HepG2 (cell line): ENCODE data around the gene MYLK. TPM values are rescaled to one million over a fixed set of nuclear protein-coding genes. Genes with fewer than 3 reads are reported as not detected.

Experiments used
- ATAC-seq: fragments of 200-7000 bp; cut with Tn5 transposase; 3 replicates; pipeline ENCODE4 v1.9.1; 2020; ENCODE audit warnings: mild to moderate bottlenecking, moderate library complexity
- BruUV-seq: library from RNA; stranded (reverse); fragments of 400-500 nt; replicated peaks from 2 replicates; lab custom pipeline; 2021; lab: Mats Ljungman, UMichigan
- CTCF ChIA-PET: fragments of 300-600 bp; formaldehyde crosslinking; extraction: SDS; loops from one replicate; lab custom pipeline; 2021; ENCODE audit warnings: low total read pairs, inconsistent platforms, low intra/inter-chr PET ratio; lab: Yijun Ruan, JAX
- POLR2A ChIA-PET: fragments of 350-600 bp; sonication (Branson Sonifier 250); formaldehyde crosslinking; loops from one replicate; lab custom pipeline; 2020; ENCODE audit warnings: antibody characterized with exemption, inconsistent platforms; lab: Yijun Ruan, JAX
- DNase-seq: peaks from one replicate; pipeline ENCODE4 v3.0.0-alpha.2; 2015; ENCODE audit warnings: low spot score
- FAIRE-seq: peaks from 3 replicates; lab custom pipeline; 2011; peaks lifted over from hg19 to GRCh38; lab: Jason Lieb, UNC
- H2AFZ ChIP-seq: one replicate; pipeline ENCODE4 v1.6.1; 2011; ENCODE audit warnings: low read length, inconsistent platforms
- H3K27ac ChIP-seq: fragments of 300-600 bp; 3 replicates; pipeline ENCODE4 v1.8.0; 2011; ENCODE audit warnings: mixed run types, mild to moderate bottlenecking, mixed read lengths, low read length, inconsistent platforms; ENCODE audit not compliant: insufficient read depth; ENCODE audit errors: extremely low read length
- H3K27me3 ChIP-seq, 2 experiments: fragments of 200-600 bp in 1 of 2; 2 replicates in 1 of 2; 3 replicates in 1 of 2; pipeline versions ENCODE4 v1.6.0 to v1.8.0; 2011; ENCODE audit warnings: low read length in 2 of 2, mild to moderate bottlenecking in 2 of 2, moderate library complexity in 2 of 2, inconsistent platforms in 1 of 2; ENCODE audit not compliant: insufficient read depth in 2 of 2, control insufficient read depth in 1 of 2
- H3K36me3 ChIP-seq, 2 experiments: fragments of 200-600 bp in 1 of 2; replicated peaks in 1 of 2; 2 replicates in 1 of 2; 3 replicates in 1 of 2; pipeline versions ENCODE4 v1.5.1 to v1.8.0; 2011; ENCODE audit warnings: low read length in 2 of 2, inconsistent platforms in 1 of 2; ENCODE audit not compliant: insufficient read depth in 2 of 2, control insufficient read depth in 1 of 2
- H3K4me1 ChIP-seq: 2 replicates; pipeline ENCODE4 v1.5.1; 2012; ENCODE audit warnings: low read length, inconsistent platforms; ENCODE audit not compliant: insufficient read depth
- H3K4me2 ChIP-seq: 2 replicates; pipeline ENCODE4 v1.6.0; 2011; ENCODE audit warnings: low read depth, low read length, inconsistent platforms
- H3K4me3 ChIP-seq, 3 experiments: fragments of 200-600 bp in 1 of 3; sonication (generic), shearing (Covaris generic) in 1 of 3; replicated peaks in 1 of 3; 2 replicates each; pipeline ENCODE4 v1.5.1; 2011 to 2016; ENCODE audit warnings: low read length in 3 of 3, inconsistent platforms in 2 of 3, low read depth in 2 of 3, mild to moderate bottlenecking in 2 of 3, control low read depth in 1 of 3, mixed read lengths in 1 of 3; ENCODE audit not compliant: insufficient read depth in 1 of 3
- H3K79me2 ChIP-seq: one replicate; pipeline ENCODE4 v1.6.1; 2011; ENCODE audit warnings: low read length, inconsistent platforms; ENCODE audit not compliant: insufficient read depth
- H3K9ac ChIP-seq: 2 replicates; pipeline ENCODE4 v1.6.0; 2011; ENCODE audit warnings: mild to moderate bottlenecking, low read depth, low read length, inconsistent platforms; ENCODE audit not compliant: insufficient read depth
- H3K9me3 ChIP-seq: 2 replicates; pipeline ENCODE4 v1.5.1; 2012; ENCODE audit warnings: mild to moderate bottlenecking, low read length
- H4K20me1 ChIP-seq: 2 replicates; pipeline ENCODE4 v1.6.0; 2011; ENCODE audit warnings: inconsistent platforms, mild to moderate bottlenecking, low read length, moderate library complexity; ENCODE audit not compliant: insufficient read depth
- ETV5 ChIP-seq: IDR thresholded peaks from 2 replicates; pipeline ENCODE4 v1.6.1; 2018; ENCODE audit warnings: missing biosample characterization, missing genetic modification reagents, inconsistent platforms, borderline replicate concordance
- FOSL1 ChIP-seq: sonication (generic); formaldehyde crosslinking; IDR thresholded peaks from 2 replicates; pipeline ENCODE4 v1.9.0; 2021; ENCODE audit warnings: missing genetic modification reagents, borderline replicate concordance
- FOXO1 ChIP-seq: sonication (generic); formaldehyde crosslinking; IDR thresholded peaks from 2 replicates; pipeline ENCODE4 v1.4.0; 2020; ENCODE audit warnings: missing genetic modification reagents
- POLR2AphosphoS2 ChIP-seq: IDR thresholded peaks from 2 replicates; pipeline ENCODE4 v1.6.1; 2011; ENCODE audit warnings: low read depth, low read length, improper control_type of control experiment
- ZNF563 ChIP-seq: sonication (generic); formaldehyde crosslinking; IDR thresholded peaks from 2 replicates; pipeline ENCODE4 v1.8.0; 2022; ENCODE audit warnings: mild to moderate bottlenecking, moderate library complexity, missing genetic modification reagents
- ZNF883 ChIP-seq: sonication (generic); formaldehyde crosslinking; IDR thresholded peaks from 2 replicates; pipeline ENCODE4 v1.5.1; 2020; ENCODE audit warnings: mild to moderate bottlenecking, missing genetic modification reagents; ENCODE audit errors: not compliant biosample characterization
- WGBS: methylation state at CpG from one replicate; pipeline ENCODE4 v1.1.6; 2017; ENCODE audit warnings: low lambda C conversion rate; 5-methylcytosine and 5-hydroxymethylcytosine counted together
- in situ Hi-C: cut with HindIII; loops from 2 replicates; pipeline ENCODE4 v1.10.0; 2017; ENCODE audit warnings: low pct_unique_long_range_greater_than_20kb; ENCODE audit not compliant: extremely low pct_ligation_motif_present
- intact Hi-C: fragments of 100-400 bp; cut with micrococcal nuclease; formaldehyde crosslinking; loops from one replicate; pipeline ENCODE4 v1.10.0; 2022; ENCODE audit not compliant: unreplicated experiment
- polyA plus RNA-seq, 8 experiments: library from polyadenylated mRNA; depleted of rRNA in 3 of 8; stranded (reverse) in 7 of 8; unstranded in 1 of 8; fragments of >200 nt; fragmentation: Illumina TruSeq in 4 of 8; extraction: Trizol in 4 of 8; gene quantifications; 2 replicates each; pipeline versions ENCODE4 v1.2.1 to v1.2.3, GENCODE V29; 2011 to 2016; ENCODE audit warnings: low read depth in 4 of 8, missing spikeins in 1 of 8, mixed read lengths in 1 of 8; ENCODE audit not compliant: insufficient read depth in 1 of 8
- total RNA-seq, 5 experiments: library from RNA; depleted of rRNA; stranded (reverse); fragments of >200 nt; fragmentation: Illumina TruSeq; extraction: Trizol; gene quantifications; 2 replicates each; pipeline ENCODE4 v1.2.3, GENCODE V29; 2016; ENCODE audit warnings: low read depth in 1 of 5
- TF ChIP-seq, protein P1 (sequence below): sonication (generic); formaldehyde crosslinking; IDR thresholded peaks from 2 replicates; pipeline ENCODE4 v1.8.1; 2023; ENCODE audit warnings: mild to moderate bottlenecking, missing genetic modification reagents
- TF ChIP-seq, protein P2 (sequence below): IDR thresholded peaks from 2 replicates; pipeline ENCODE4 v1.6.1; 2018; ENCODE audit warnings: missing genetic modification reagents

Gene MYLK
- total and polyA plus RNA-seq, 2 of the 13 experiments (the other 11 are each of a cell fraction or from before 2014, with no cell fraction given) = 10.6 to 34.9 TPM

DNA sequence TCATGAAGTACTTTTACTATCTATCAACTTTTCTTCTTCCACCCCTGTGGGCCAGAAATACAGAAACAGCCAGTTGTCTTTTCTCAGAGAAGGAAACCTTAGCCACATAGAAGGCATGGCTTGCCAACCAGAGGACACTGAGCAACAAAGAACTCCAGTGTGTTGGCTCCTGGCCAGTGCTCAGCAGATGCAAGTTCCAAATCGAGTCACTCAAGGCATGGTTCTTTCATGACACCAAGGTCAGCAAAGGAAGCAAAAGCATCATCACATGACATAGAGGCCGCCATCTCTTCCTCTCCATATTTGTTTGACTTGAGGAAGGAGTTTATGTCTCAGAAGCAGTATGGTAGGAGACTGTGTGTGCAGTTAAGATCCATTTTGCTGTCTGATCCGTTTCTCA is 92.2 kb downstream of the MYLK start (continued):
- no peak for TF ChIP-seq ETV5 (CRISPR knock-in tag)

DNA sequence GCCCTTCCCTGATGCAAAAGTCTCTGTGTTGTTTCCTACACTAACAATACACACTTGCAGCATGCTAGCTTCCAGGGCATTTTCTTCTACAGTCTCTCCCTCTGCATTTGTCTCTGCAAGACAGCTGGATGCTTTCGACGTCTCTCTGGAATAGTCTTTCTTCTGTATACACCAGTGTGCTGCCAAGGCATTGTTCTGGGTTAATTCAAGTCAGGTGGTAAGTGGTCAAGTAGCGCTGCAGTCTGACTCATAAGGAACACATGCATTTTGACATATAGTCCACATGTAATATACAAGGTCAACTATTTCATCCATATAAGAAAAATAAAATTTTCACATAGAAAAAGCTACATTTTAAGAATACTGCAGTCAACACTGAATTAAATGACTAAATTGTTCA is 92.7 kb downstream of the MYLK start:
- H3K9me3 ChIP-seq = no peaks in the 10 kb centered on the region
- WGBS = 95% methylated on average over 3 of the region's 3 CpGs
- H3K4me2 ChIP-seq = no peak overlapping the region
- intact Hi-C loops (no loop called here), in situ Hi-C loops (no loop called here)
- POLR2A ChIA-PET = interaction anchor here (1.9 kb wide), 1 partner anchor 8 kb away, joined by 11 read pairs; no protein-coding TSS in a partner anchor
- peaks cover 18% of the 10 kb centered on the region for H3K79me2 ChIP-seq
- no peaks in the 10 kb centered on the region for H3K27me3 ChIP-seq
- DNase-seq (no peak), FAIRE-seq (no peak), ATAC-seq (no peak)
- BruUV-seq = no TSS peak
- no peak overlapping the region for H3K27ac ChIP-seq
- CTCF ChIA-PET = no interaction called here
- no peaks in the 10 kb centered on the region for H4K20me1 ChIP-seq
- no peak overlapping the region for H3K9ac ChIP-seq
- peaks cover 37% of the 10 kb centered on the region for H3K4me1 ChIP-seq
- peaks cover 15 to 42% of the 10 kb centered on the region in 2 experiments for H3K36me3 ChIP-seq
- H2AFZ ChIP-seq = no peak overlapping the region
- TF ChIP-seq ZNF563 (no peak), POLR2AphosphoS2 (no peak)
- TF ChIP-seq, protein P1, sequence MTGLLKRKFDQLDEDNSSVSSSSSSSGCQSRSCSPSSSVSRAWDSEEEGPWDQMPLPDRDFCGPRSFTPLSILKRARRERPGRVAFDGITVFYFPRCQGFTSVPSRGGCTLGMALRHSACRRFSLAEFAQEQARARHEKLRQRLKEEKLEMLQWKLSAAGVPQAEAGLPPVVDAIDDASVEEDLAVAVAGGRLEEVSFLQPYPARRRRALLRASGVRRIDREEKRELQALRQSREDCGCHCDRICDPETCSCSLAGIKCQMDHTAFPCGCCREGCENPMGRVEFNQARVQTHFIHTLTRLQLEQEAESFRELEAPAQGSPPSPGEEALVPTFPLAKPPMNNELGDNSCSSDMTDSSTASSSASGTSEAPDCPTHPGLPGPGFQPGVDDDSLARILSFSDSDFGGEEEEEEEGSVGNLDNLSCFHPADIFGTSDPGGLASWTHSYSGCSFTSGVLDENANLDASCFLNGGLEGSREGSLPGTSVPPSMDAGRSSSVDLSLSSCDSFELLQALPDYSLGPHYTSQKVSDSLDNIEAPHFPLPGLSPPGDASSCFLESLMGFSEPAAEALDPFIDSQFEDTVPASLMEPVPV = no peak
- H3K4me3 ChIP-seq = no peak overlapping the region

DNA sequence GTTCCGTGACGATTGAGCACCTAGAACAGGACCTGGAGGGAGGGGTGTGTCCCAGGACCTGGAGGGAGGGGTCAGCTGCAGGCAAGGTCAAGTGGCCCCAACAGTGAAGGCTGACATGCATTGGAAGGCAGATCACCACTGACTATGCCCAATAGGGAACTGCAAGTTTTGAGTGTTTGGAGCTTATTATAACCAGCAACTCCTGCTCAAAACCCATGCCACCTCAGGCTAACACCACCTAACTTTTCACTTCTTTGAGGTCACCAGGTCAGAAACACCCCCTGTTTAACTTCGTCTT is 93.1 kb downstream of the MYLK start:
- Histone ChIP-seq H3K36me3 (peaks cover 15 to 42% of the 10 kb centered on the region in 2 experiments), H4K20me1 (no peaks in the 10 kb centered on the region), H3K79me2 (peaks cover 14% of the 10 kb centered on the region), H3K27ac (no peak overlapping the region), H3K9me3 (no peaks in the 10 kb centered on the region), H3K27me3 (no peaks in the 10 kb centered on the region), H3K9ac (no peak overlapping the region), H3K4me3 (no peak overlapping the region), H3K4me2 (no peak overlapping the region), H2AFZ (no peak overlapping the region), H3K4me1 (peaks cover 33% of the 10 kb centered on the region)
- no peak for TF ChIP-seq ZNF883
- no peak for TF ChIP-seq FOXO1 (CRISPR knock-in tag)
- TF ChIP-seq, protein P2, sequence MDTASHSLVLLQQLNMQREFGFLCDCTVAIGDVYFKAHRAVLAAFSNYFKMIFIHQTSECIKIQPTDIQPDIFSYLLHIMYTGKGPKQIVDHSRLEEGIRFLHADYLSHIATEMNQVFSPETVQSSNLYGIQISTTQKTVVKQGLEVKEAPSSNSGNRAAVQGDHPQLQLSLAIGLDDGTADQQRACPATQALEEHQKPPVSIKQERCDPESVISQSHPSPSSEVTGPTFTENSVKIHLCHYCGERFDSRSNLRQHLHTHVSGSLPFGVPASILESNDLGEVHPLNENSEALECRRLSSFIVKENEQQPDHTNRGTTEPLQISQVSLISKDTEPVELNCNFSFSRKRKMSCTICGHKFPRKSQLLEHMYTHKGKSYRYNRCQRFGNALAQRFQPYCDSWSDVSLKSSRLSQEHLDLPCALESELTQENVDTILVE (CRISPR knock-in tag) = no peak
- TF ChIP-seq FOSL1 (CRISPR knock-in tag) = no peak
- ATAC-seq (no peak), DNase-seq (no peak), FAIRE-seq (no peak)
- ChIA-PET CTCF (no interaction called here), POLR2A (interaction anchor here (1.9 kb wide), 1 partner anchor 9 kb away, joined by 11 read pairs; no protein-coding TSS in a partner anchor)
- intact Hi-C loops = no loop called here
- in situ Hi-C loops = no loop called here
- BruUV-seq = no TSS peak
- 100% methylated on average over 3 of the region's 3 CpGs for WGBS
